ENCODE data around the gene CRISP3. TPM values are rescaled to one million over a fixed set of nuclear protein-coding genes. Genes with fewer than 3 reads are reported as not detected.

The CRISP3 gene
- total RNA-seq, 1 experiment from 2014 or later, result not detected

DNA sequence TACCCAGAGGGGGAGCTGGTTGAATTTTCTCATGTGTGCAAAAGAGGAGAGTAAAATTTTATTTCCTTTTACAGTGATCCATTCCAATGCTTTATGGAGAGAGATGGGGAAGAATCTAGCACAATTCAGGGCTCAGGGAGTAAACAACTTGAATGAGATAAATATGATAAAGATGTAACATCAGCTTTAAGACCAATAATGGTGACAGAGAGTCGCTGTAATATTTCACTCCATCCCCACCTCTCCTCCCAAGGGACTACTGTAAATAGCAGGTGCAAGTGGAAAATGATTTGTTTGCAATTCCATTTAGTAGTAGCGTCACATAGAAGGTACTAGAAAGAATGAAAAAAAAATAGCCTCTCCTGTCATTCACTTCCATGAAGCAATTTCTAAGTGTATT, 4.8 kb downstream of the CRISP3 start:
- H3K4me3 ChIP-seq (ENCODE audit: low read length), result no peak overlapping the region
- TF ChIP-seq EZH2 (IDR thresholded peaks at IDR 0.05; ENCODE audit: low read length, unreplicated experiment), result no peak
- TF ChIP-seq EZH2phosphoT487 (IDR thresholded peaks at IDR 0.05; ENCODE audit: borderline replicate concordance, low read length), result no peak
- TF ChIP-seq, protein P1, sequence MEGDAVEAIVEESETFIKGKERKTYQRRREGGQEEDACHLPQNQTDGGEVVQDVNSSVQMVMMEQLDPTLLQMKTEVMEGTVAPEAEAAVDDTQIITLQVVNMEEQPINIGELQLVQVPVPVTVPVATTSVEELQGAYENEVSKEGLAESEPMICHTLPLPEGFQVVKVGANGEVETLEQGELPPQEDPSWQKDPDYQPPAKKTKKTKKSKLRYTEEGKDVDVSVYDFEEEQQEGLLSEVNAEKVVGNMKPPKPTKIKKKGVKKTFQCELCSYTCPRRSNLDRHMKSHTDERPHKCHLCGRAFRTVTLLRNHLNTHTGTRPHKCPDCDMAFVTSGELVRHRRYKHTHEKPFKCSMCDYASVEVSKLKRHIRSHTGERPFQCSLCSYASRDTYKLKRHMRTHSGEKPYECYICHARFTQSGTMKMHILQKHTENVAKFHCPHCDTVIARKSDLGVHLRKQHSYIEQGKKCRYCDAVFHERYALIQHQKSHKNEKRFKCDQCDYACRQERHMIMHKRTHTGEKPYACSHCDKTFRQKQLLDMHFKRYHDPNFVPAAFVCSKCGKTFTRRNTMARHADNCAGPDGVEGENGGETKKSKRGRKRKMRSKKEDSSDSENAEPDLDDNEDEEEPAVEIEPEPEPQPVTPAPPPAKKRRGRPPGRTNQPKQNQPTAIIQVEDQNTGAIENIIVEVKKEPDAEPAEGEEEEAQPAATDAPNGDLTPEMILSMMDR (conservative IDR thresholded peaks at IDR 0.05; ENCODE audit: low read depth, low read length), result no peak
- H3K9me3 ChIP-seq (ENCODE audit: low read length), result no peaks in the 10 kb centered on the region
- no peak for ATAC-seq
- no peaks in the 10 kb centered on the region for H3F3A ChIP-seq (ENCODE audit: low read length, unreplicated experiment)
- ChIA-PET CTCF (no interaction called here), POLR2A (ENCODE audit: unreplicated experiment) (no interaction called here)
- no TSS peak for BruUV-seq (replicated peaks)
- peaks cover 10% of the 10 kb centered on the region for H3K4me1 ChIP-seq (ENCODE audit: insufficient read depth, low read length)
- no peaks in the 10 kb centered on the region for H3K9me2 ChIP-seq (replicated peaks; ENCODE audit: low read length)
- H3K27me3 ChIP-seq (ENCODE audit: low read length), result no peaks in the 10 kb centered on the region
- DNase-seq, result no peak
- H3K79me2 ChIP-seq (ENCODE audit: low read length), result no peaks in the 10 kb centered on the region
- no peaks in the 10 kb centered on the region for H4K20me1 ChIP-seq (ENCODE audit: low read length)
- no peak overlapping the region for H2AFZ ChIP-seq (ENCODE audit: low read length)
- intact Hi-C loops (cut with micrococcal nuclease), result no loop called here
- no peak overlapping the region for H3K9ac ChIP-seq (ENCODE audit: low read length)
- no peak overlapping the region for H3K27ac ChIP-seq (ENCODE audit: low read length)
- H3K36me3 ChIP-seq (ENCODE audit: low read depth, low read length), result no peaks in the 10 kb centered on the region
- H3K4me2 ChIP-seq (ENCODE audit: low read length), result no peak overlapping the region

DNA sequence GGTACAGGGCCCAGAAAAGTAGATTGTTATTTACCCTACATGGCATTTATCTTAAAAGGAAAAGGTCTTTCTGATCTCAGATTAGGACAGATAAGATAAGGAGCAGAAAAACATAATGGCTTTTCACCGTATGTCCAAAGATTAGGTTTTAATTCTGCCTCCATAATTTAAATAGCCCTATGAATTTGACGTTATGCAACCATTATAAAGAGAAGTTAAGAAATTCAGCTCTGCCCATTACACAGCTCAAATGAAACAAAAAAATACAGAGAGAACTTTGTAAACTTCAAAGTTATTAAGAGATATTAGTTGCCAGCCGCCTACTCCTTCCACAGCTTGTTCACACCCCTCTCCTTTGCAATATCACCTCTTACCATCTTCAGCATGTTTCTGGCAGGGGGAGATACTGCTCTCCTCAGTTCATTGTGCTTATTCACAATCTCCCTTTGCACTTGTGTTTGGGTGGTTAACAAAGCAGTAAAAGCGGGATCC, 8.1 kb downstream of the CRISP3 start:
- Histone ChIP-seq H3K4me1 (ENCODE audit: insufficient read depth, low read length) (no peaks in the 10 kb centered on the region), H3K9ac (ENCODE audit: low read length) (no peak overlapping the region), H4K20me1 (ENCODE audit: low read length) (no peaks in the 10 kb centered on the region), H3K36me3 (ENCODE audit: low read depth, low read length) (no peaks in the 10 kb centered on the region), H3K27ac (ENCODE audit: low read length) (no peak overlapping the region), H3K4me3 (ENCODE audit: low read length) (no peak overlapping the region), H3K9me2 (replicated peaks; ENCODE audit: low read length) (no peaks in the 10 kb centered on the region), H3K9me3 (ENCODE audit: low read length) (no peaks in the 10 kb centered on the region), H3F3A (ENCODE audit: low read length, unreplicated experiment) (no peaks in the 10 kb centered on the region), H3K27me3 (ENCODE audit: low read length) (no peaks in the 10 kb centered on the region), H2AFZ (ENCODE audit: low read length) (no peak overlapping the region), H3K79me2 (ENCODE audit: low read length) (no peaks in the 10 kb centered on the region), H3K4me2 (ENCODE audit: low read length) (no peak overlapping the region)
- no TSS peak for BruUV-seq (replicated peaks)
- ChIA-PET CTCF (no interaction called here), POLR2A (ENCODE audit: unreplicated experiment) (no interaction called here)
- TF ChIP-seq EZH2phosphoT487 (IDR thresholded peaks at IDR 0.05; ENCODE audit: borderline replicate concordance, low read length), result no peak
- TF ChIP-seq, protein P1 (conservative IDR thresholded peaks at IDR 0.05; ENCODE audit: low read depth, low read length), result no peak
- no peak for DNase-seq
- ATAC-seq, result no peak
- intact Hi-C loops (cut with micrococcal nuclease), result no loop called here

DNA sequence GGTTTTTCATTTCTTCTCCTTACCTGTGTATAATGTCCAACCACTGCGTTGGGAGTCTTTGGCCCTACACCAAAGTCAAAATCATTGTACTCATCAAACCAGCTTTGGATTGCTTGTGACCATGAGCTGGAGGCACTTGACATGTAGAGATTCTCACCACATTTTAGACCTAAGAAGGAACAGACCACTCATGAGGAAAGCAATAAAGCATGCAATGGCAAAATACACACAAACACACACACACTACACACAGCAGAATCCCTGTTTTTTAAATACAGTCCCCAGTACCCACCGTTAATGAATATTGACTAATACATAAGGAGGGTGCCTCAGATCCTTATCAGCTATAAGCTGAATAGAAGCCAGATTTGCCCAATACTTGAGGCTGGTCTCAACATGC, 10.5 kb downstream of the CRISP3 start:
- Histone ChIP-seq H3K9ac (ENCODE audit: low read length) (no peak overlapping the region), H3K36me3 (ENCODE audit: low read depth, low read length) (no peaks in the 10 kb centered on the region), H2AFZ (ENCODE audit: low read length) (no peak overlapping the region), H3K9me3 (ENCODE audit: low read length) (no peaks in the 10 kb centered on the region), H3K4me2 (ENCODE audit: low read length) (no peak overlapping the region), H3K4me3 (ENCODE audit: low read length) (no peak overlapping the region), H3K27ac (ENCODE audit: low read length) (no peak overlapping the region), H3K4me1 (ENCODE audit: insufficient read depth, low read length) (no peaks in the 10 kb centered on the region), H4K20me1 (ENCODE audit: low read length) (no peaks in the 10 kb centered on the region), H3K79me2 (ENCODE audit: low read length) (no peaks in the 10 kb centered on the region), H3F3A (ENCODE audit: low read length, unreplicated experiment) (no peaks in the 10 kb centered on the region), H3K9me2 (replicated peaks; ENCODE audit: low read length) (no peaks in the 10 kb centered on the region), H3K27me3 (ENCODE audit: low read length) (no peaks in the 10 kb centered on the region)
- DNase-seq, result no peak
- no TSS peak for BruUV-seq (replicated peaks)
- ChIA-PET POLR2A (ENCODE audit: unreplicated experiment) (no interaction called here), CTCF (interaction anchor here (0.6 kb wide), 1 partner anchor 202 kb away, joined by 3 read pairs; no protein-coding TSS in a partner anchor)
- ATAC-seq, result no peak
- intact Hi-C loops (cut with micrococcal nuclease), result no loop called here
- TF ChIP-seq EZH2phosphoT487 (IDR thresholded peaks at IDR 0.05; ENCODE audit: borderline replicate concordance, low read length), result no peak
- no peak for TF ChIP-seq EZH2 (IDR thresholded peaks at IDR 0.05; ENCODE audit: low read length, unreplicated experiment)
- TF ChIP-seq, protein P1 (conservative IDR thresholded peaks at IDR 0.05; ENCODE audit: low read depth, low read length), result no peak

Data from PC-3 (cell line).